ENCODE results near the gene CNGB1.

The CNGB1 gene

DNA sequence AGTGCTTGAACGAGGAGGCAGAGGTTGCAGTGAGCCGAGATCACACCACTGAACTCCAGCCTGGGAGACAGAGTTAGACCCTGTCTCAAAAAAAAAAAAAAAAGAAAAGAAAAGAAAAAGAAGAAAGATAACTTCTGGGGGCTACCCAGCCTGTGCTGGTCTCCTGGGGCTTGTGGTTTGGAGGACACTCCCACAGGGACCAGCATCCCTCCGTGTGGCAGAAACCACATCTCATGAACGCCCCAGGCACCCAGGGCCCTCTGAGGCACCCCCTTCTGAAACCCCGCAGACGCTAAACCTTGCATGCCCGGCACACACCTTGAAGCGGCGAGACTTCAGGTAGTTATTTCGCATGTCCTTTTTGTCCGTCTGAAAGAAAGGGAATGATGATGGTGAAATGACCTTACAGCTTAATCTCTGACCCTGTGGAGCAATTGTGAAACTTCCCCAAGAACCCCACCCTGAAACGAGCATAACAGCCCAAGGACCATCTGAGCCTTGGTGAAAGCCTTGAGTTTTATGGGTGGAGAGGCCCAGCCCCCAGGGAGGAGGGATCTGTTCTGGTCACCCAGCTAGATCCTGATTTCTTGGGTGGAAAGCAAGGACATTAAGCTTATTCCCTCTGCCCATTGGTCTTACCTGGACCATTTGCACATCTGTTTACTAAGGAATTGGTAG is 55.0 kb downstream of the CNGB1 start:
- Mint-ChIP-seq H3K4me1 (no peaks in the 10 kb centered on the region), H3K9me3 (peaks cover 3% of the 10 kb centered on the region), H3K27me3 (peaks cover 14% of the 10 kb centered on the region), H3K4me3 (no peak overlapping the region), H3K27ac (no peak overlapping the region), H3K36me3 (no peaks in the 10 kb centered on the region)
- DNase-seq (ENCODE audit: low spot score in 2 of 2) (no peak), ATAC-seq (ENCODE audit: low read depth) (no peak)

DNA sequence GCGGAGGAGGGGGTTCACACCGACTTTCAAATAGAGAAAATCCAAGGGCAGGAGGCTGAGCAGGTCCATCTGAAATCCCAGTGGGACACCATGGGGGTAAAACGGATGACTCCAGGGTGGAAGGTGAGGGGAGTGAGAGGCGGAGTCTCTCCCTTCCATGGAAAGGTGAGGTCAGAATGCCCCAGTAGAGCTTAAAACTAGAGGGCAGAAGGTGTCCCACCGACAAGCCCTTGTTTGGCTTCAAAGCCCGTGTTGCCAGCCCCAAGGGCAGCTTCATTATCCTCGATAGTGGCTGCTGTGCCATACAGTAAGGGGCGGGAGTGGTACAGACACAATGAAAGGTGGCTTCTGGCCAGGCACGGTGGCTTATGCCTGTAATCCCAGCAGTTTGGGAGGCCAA is 55.7 kb downstream of the CNGB1 start:
- ATAC-seq (ENCODE audit: low read depth), result no peak
- Mint-ChIP-seq H3K36me3 (no peaks in the 10 kb centered on the region), H3K27me3 (peaks cover 14% of the 10 kb centered on the region), H3K4me1 (no peaks in the 10 kb centered on the region), H3K4me3 (no peak overlapping the region), H3K9me3 (peaks cover 3% of the 10 kb centered on the region), H3K27ac (no peak overlapping the region)
- DNase-seq (ENCODE audit: low spot score in 2 of 2), result no peak

DNA sequence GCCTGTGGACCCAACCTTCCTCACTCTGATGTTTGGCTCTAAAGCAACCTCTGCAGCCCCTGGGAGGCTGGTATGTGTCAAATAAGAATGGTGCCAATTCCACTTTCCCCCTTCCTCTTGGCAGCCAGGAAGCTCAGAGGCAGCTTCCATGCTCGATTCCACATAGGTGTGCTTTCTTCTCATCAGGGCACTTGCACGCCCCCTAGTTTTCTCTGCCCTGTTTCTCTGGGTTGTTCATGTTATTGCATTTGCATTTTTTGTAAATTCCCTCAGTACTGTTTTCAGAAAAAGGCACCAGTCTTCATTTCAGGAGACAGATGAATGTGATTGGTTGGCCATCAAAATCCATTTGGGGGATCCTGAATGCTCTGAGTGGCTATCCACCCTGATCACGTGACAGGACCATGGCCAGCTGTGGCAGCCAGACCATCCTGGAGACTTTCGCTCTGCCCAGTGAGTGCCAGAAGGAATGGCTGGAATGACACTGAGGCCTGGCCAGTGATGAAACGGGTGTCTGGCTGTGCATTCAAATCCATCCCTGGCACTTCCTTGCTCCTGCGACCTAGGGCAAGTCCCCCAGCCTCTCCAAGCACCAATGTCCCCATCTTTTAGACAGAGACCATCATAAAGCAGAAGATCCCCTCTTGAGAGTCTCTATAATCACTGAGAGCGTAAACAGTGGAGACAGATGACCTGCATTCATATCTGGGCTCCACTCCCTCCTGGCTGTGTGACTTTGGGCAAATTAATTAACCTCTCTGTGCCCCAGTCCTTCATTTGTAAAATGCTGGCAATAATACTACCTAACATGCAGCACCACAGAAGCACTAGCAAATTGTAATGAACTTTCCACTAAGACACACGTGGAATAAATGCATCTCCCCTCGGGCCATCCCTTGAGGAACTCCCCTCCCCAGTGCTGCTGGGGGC is 56.4 kb downstream of the CNGB1 start:
- Mint-ChIP-seq H3K36me3 (no peaks in the 10 kb centered on the region), H3K27me3 (peaks cover 12% of the 10 kb centered on the region), H3K4me1 (no peaks in the 10 kb centered on the region), H3K27ac (no peak overlapping the region), H3K9me3 (no peaks in the 10 kb centered on the region), H3K4me3 (no peak overlapping the region)
- no peak for ATAC-seq (ENCODE audit: low read depth)
- DNase-seq (ENCODE audit: low spot score in 2 of 2), result no peak

DNA sequence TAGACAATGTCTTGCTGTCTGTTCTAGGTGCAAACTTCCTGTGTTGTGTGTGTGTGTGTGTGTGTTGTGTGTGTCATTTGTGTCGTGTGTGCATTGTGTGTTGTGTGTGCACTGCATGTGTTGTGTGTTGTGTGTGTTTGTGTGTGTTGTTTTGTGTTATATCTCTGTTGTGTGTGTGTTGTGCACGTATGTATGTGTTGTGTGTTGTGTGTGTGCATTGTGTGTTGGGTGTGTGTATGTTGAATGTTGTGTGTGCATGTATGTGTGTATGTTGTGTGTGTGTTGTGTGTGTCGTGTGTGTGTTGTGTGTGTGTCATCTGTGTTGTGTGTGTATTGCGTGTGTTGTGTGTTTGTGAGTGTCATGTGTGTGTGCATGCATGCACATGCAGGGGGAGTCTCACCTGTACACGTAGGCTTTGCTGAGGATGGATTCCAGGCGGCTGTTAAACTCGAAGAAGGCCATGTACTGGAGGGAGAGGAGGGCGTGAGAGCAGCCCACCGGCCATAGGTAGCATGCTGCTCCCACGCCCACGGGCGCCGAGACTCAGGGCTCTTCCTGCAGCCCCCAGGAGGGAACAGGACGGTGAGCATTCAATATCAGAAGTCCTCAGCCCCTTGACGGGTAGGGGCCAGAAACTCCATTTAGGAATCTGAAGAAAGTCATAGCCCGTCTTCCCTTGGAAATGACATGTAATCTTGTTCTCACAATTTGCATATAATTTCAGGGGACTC is 58.2 kb downstream of the CNGB1 start:
- Mint-ChIP-seq H3K9me3 (no peaks in the 10 kb centered on the region), H3K27me3 (peaks cover 12% of the 10 kb centered on the region), H3K4me1 (no peaks in the 10 kb centered on the region), H3K36me3 (no peaks in the 10 kb centered on the region), H3K27ac (no peak overlapping the region), H3K4me3 (no peak overlapping the region)
- DNase-seq (ENCODE audit: low spot score in 2 of 2) (no peak), ATAC-seq (ENCODE audit: low read depth) (no peak)

DNA sequence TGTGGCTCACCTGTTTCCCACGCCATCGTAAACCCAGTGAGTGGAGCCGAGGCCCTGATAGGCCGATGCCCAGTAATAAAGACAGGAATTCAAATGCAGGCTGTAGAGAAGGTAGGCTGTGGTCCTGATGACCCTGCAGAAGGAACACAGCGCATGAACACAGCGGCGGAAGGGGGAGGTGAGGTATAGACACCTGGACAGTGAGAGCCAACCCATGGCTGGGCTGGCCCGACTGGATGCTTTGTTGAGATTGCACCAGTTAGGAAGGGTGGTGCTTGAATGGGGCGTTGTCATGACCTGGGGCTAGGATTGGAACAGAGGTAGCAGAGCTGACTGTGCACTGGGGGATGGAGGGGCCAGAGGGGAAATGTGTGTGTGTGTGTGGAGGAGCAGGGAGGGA is 59.2 kb downstream of the CNGB1 start:
- no peaks in the 10 kb centered on the region for H3K9me3 Mint-ChIP-seq

DNA sequence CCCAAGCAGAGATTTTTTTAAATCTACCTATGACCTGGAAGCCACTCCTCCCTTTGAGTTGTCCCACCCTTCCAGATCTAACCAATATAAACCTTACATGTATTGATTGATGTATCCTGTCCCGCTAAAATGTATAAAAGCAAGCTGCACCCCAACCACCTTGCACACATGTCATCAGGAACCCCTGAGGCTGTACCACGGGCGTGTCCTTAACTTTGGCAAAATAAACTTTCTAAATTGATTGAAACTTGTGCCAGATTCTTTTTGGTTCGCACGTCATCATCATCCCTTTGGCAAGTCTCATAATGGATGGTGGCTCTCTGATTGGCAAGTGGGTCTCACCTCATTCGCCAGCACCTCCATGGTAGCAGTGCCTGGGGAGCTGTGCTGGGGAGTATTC is 60.2 kb downstream of the CNGB1 start:
- ATAC-seq (ENCODE audit: low read depth), result no peak
- no peak overlapping the region for H3K27ac Mint-ChIP-seq
- no peaks in the 10 kb centered on the region for H3K36me3 Mint-ChIP-seq
- DNase-seq (ENCODE audit: low spot score in 2 of 2), result no peak
- H3K27me3 Mint-ChIP-seq, result peaks cover 12% of the 10 kb centered on the region
- peaks cover 6% of the 10 kb centered on the region for H3K4me1 Mint-ChIP-seq
- no peak overlapping the region for H3K4me3 Mint-ChIP-seq
- H3K9me3 Mint-ChIP-seq, result no peaks in the 10 kb centered on the region

More for the DNA sequence above, 59.2 kb downstream of the CNGB1 start:
- Mint-ChIP-seq H3K4me1 (no peaks in the 10 kb centered on the region), H3K4me3 (no peak overlapping the region), H3K27me3 (peaks cover 12% of the 10 kb centered on the region), H3K36me3 (no peaks in the 10 kb centered on the region), H3K27ac (no peak overlapping the region)
- DNase-seq (ENCODE audit: low spot score in 2 of 2) (no peak), ATAC-seq (ENCODE audit: low read depth) (no peak)

DNA sequence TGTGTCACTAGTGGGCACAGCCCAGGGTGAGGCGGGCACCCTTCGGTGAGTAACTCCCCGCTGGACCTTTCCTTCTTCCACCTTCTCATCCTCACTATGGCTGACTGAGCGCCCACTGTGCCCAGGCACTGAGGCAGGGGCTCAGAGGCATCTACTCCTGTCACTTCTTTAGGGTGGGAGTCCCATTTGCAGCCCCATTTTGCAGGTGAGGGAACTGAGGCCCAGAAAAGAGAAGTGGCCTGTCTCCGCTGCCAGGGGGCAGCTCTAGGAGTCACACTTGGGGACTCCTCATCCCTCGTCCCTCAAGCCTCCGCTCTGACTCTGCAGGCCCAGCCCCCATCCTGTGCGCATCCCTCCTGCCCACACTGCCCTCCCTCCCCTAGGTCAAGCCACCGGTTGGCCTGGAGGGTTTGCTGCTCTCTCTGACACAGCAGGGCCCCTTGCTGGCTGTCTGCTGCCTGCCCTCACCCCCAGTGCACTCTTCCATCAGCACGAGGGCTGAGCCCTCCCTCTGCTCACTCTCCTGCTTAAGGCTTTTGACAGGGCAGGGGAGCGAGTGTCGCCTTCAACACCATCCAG is 62.4 kb downstream of the CNGB1 start:
- Mint-ChIP-seq H3K27me3 (peaks cover 15% of the 10 kb centered on the region), H3K9me3 (no peaks in the 10 kb centered on the region)

DNA sequence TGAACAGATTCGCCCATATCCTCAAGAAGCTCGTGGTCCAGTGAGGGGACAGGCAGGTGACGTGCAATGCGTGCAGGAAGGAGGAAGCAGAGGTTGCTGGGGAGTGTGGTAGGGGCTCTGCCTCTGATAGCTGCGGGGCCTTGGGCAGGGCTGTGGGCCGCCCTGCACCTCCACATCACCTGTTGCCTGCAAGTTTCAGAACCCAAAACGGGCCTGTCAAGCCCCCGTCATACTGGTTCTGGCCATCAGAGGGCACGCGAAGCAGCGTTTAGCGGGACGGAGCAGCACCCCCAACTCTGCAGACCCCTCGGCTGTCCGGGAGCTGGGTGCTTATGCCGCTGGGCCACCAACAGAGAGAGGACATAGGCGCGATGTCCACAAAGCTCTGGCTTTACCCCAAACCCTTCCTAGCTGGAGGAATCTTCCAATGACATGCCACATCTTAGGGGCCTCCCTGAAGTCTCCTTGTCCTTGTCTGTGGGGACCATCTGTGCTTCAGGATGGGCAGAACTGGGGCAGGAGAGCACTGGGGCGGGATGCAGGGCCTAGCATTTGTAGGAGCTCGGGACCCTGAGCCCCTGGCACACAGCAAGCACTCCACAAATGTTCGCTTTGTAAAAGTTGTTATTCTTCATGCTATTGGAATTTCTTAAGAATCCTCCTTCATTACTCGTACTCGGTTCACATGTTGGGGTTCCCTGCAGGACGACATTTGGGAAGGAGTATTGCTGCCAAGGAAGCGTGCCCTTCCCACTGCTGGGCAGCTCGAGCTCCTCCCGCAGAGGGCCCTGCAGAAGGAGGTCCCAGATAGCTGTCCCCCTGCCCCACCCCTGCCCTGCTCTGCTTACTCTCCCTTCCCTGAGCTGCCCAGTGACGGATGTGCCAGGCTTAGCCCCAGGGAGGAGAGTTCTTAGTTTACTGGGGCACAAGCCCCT is 64.3 kb downstream of the CNGB1 start:
- no peaks in the 10 kb centered on the region for H3K9me3 Mint-ChIP-seq
- peak; percentile 79 for ATAC-seq (ENCODE audit: low read depth)
- peaks cover 13% of the 10 kb centered on the region for H3K27me3 Mint-ChIP-seq
- H3K4me1 Mint-ChIP-seq, result peaks cover 6% of the 10 kb centered on the region
- no peaks in the 10 kb centered on the region for H3K36me3 Mint-ChIP-seq
- DNase-seq (ENCODE audit: low spot score in 2 of 2), result peak; percentile 14 to 35
- no peak overlapping the region for H3K27ac Mint-ChIP-seq
- no peak overlapping the region for H3K4me3 Mint-ChIP-seq

More for the DNA sequence above, 62.4 kb downstream of the CNGB1 start:
- no peak overlapping the region for H3K27ac Mint-ChIP-seq
- H3K4me1 Mint-ChIP-seq, result peaks cover 6% of the 10 kb centered on the region
- ATAC-seq (ENCODE audit: low read depth) (no peak), DNase-seq (ENCODE audit: low spot score in 2 of 2) (no peak)
- no peak overlapping the region for H3K4me3 Mint-ChIP-seq
- H3K36me3 Mint-ChIP-seq, result no peaks in the 10 kb centered on the region

DNA sequence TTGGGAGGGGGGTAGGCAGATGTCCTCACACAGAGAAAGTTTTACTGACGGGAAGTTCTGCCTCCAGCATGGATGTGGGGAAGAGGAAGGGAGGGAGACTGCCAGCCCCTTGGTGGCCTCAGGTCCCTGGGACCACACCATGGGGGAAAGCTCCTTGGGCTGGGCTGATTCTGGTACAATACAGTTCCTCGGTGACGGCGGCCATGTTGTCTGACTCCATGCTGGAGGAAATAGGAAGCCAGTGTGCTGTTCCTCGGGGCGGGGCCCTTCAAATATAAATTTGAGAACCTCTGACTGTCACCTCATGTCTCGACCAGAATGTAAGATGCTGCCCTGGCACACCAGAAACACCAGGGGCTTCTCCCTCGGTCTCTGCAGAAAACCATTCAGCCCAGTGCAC is 66.8 kb downstream of the CNGB1 start:
- no peak for ATAC-seq (ENCODE audit: low read depth)
- H3K4me1 Mint-ChIP-seq, result peaks cover 9% of the 10 kb centered on the region
- no peak for DNase-seq (ENCODE audit: low spot score in 2 of 2)
- H3K9me3 Mint-ChIP-seq, result no peaks in the 10 kb centered on the region
- peaks cover 18% of the 10 kb centered on the region for H3K27me3 Mint-ChIP-seq
- H3K4me3 Mint-ChIP-seq, result no peak overlapping the region
- H3K36me3 Mint-ChIP-seq, result no peaks in the 10 kb centered on the region
- no peak overlapping the region for H3K27ac Mint-ChIP-seq

DNA sequence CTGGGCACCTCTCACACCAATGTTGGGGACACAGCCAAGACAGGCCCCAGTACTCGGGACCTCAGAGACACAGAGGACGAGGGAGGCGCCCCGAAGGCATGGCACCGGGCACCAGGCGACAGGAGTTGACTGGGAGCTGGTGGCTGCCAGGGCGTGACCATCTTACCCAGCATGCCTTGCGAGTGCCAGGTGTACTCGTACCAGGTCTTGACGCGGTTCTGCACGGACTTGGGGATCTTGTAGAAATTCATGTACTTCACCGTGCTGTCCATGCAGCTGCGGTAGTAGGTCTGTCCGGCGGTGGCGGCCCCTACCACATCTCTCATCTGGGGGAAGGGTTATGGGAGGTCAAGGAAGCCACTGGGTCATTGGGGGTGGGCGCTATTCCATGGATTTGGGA is 67.3 kb downstream of the CNGB1 start:
- no peak overlapping the region for H3K4me3 Mint-ChIP-seq
- no peak for ATAC-seq (ENCODE audit: low read depth)
- H3K27me3 Mint-ChIP-seq, result peaks cover 20% of the 10 kb centered on the region
- no peak overlapping the region for H3K27ac Mint-ChIP-seq
- H3K4me1 Mint-ChIP-seq, result peaks cover 9% of the 10 kb centered on the region
- H3K9me3 Mint-ChIP-seq, result no peaks in the 10 kb centered on the region
- no peaks in the 10 kb centered on the region for H3K36me3 Mint-ChIP-seq
- DNase-seq (ENCODE audit: low spot score in 2 of 2), result no peak

DNA sequence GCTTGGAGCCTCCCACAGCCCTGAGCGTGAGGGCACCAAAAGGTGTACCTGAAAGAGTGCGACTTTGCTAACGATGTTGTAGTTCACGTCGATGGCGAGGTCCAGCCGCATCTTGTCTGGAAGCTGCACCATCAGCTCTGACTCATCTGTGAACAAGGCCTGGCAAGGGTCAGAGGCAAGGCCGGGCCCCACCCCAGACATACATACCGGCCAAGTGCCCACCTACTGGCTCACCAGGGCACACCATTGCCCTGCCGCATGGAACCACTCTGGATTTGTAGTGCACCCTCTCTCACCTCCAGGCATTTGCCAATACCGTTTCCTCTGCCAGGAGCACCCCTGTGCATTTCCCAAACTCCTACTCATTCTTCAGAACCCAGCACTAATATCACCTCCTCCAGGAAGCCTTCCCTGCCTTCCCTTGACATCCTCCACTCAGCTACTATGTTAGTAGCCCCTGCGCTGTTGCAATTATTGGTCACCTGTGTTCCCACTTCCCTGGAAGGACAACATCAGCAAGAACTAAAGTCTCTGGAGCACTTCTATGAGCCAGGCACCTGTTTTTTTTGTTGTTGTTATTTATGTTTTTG is 69.4 kb downstream of the CNGB1 start:
- no peaks in the 10 kb centered on the region for H3K36me3 Mint-ChIP-seq
- H3K4me1 Mint-ChIP-seq, result peaks cover 9% of the 10 kb centered on the region
- H3K4me3 Mint-ChIP-seq, result no peak overlapping the region
- H3K9me3 Mint-ChIP-seq, result no peaks in the 10 kb centered on the region
- no peak overlapping the region for H3K27ac Mint-ChIP-seq
- DNase-seq (ENCODE audit: low spot score in 2 of 2), result no peak
- ATAC-seq (ENCODE audit: low read depth), result no peak
- H3K27me3 Mint-ChIP-seq, result peaks cover 25% of the 10 kb centered on the region

DNA sequence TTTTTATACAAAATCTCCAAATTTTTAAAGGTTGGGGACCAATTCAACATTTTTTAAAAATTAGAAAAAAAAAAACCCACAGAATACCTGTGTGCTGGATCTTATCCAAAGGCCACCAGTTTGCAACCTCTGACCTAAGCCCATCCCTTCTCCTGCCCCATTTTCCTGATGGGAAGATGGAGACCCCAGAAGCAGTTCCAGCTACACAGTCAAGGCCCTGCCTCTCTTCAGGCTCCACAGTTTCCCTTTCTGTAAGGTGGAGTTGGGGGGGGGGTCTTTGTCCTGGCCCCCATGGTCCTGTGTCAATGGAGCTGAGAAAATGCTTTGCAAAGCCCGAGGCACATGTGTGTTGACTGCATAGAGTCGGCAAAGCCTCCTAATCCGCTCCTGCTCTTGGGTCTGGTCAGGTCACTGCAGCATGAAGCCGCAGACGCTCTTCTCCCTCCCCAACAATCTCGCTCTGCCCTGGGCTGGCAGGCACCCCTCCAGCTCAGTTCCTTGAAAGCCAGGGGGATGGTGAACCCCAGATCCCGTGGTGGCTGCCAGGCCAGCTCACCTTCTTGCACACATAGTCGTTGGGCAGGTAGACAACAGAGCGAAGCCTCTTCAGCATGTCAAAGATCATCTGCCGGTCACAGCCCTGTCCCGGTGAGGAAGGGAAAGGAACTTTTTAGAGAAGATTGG is 70.0 kb downstream of the CNGB1 start:
- Mint-ChIP-seq H3K27ac (no peak overlapping the region), H3K27me3 (peaks cover 25% of the 10 kb centered on the region), H3K4me3 (no peak overlapping the region), H3K9me3 (no peaks in the 10 kb centered on the region), H3K36me3 (no peaks in the 10 kb centered on the region), H3K4me1 (peaks cover 3% of the 10 kb centered on the region)
- no peak for DNase-seq (ENCODE audit: low spot score in 2 of 2)
- ATAC-seq (ENCODE audit: low read depth), result no peak

Measured in memory B cell (primary cell).